Thoracic aorta (tissue), 2 donors: ENCODE measurements around the gene RPS6KA1. TPM values are rescaled to one million over a fixed set of nuclear protein-coding genes. Genes with fewer than 3 reads are reported as not detected.

Experiments
- ATAC-seq: fragments of 150-250 bp; one replicate; pipeline ENCODE4 v1.8.0; 2017; ENCODE audit warnings: low read depth; ENCODE audit not compliant: insufficient number of reproducible peaks, low FRiP score
- DNase-seq: peaks from one replicate; pipeline ENCODE4 v3.0.0-alpha.2; 2020; ENCODE audit warnings: low spot score
- H3K27ac ChIP-seq, 2 donors: fragments of 200-600 bp; sonication (generic); 1 replicate in 1 of 2; 2 replicates in 1 of 2; pipeline ENCODE4 v1.5.1; 2016; ENCODE audit warnings: mild to moderate bottlenecking in 2 of 2, moderate library complexity in 2 of 2
- H3K27me3 ChIP-seq: fragments of 200-600 bp; sonication (generic); replicated peaks from 2 replicates; pipeline ENCODE4 v1.6.0; 2016; ENCODE audit warnings: mild to moderate bottlenecking; ENCODE audit not compliant: insufficient read depth
- H3K36me3 ChIP-seq: fragments of 200-600 bp; sonication (generic); one replicate; pipeline ENCODE4 v1.5.1; 2016
- H3K4me1 ChIP-seq, 2 donors: fragments of 200-600 bp; sonication (generic); 1 replicate in 1 of 2; 2 replicates in 1 of 2; pipeline versions ENCODE4 v1.5.1 to v1.6.0; 2016; ENCODE audit warnings: low read depth in 2 of 2, mild to moderate bottlenecking in 1 of 2; ENCODE audit not compliant: control insufficient read depth in 1 of 2
- H3K4me3 ChIP-seq: fragments of 200-600 bp; sonication (generic); 2 replicates; pipeline ENCODE4 v1.5.1; 2016; ENCODE audit warnings: mild to moderate bottlenecking
- H3K9me3 ChIP-seq: fragments of 200-600 bp; sonication (generic); 2 replicates; pipeline ENCODE4 v1.5.1; 2016
- total RNA-seq, 2 donors: library from RNA; depleted of rRNA; stranded (reverse); fragments of >200 nt; gene quantifications; one replicate each; pipeline versions ENCODE4 v1.1.0 to v1.2.3, GENCODE V29; 2016
- TF ChIP-seq, protein P1 (sequence below): fragments of 200-600 bp; sonication (generic); IDR thresholded peaks from one replicate; pipeline ENCODE4 v1.5.1; 2019; ENCODE audit warnings: antibody characterized with exemption

The RPS6KA1 gene
- total RNA-seq, 2 donors from 2014 or later: 13.8 to 18.6 TPM

DNA sequence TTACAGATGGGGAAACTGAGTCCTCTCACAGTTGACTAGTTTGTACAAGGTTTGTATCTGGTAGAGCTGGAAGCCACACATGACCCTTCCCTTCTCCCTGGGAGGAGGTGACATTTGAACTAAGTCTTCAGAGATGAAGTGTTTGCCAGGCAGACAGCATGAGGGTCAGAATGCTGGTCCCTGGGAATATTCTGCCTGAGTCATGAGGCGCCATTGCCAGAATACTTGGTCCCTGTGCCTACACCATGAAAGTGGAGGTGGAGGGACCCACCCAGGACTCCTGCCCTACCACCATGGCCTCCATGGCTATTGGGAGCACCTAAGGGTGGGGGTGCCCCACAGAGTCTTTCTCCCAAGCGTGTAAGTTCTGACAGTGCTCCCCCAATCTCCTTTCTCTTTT, 7.0 kb downstream of the RPS6KA1 start:
- Histone ChIP-seq H3K27me3 (no peaks in the 10 kb centered on the region), H3K9me3 (no peaks in the 10 kb centered on the region), H3K27ac (no peak overlapping the region), H3K36me3 (no peaks in the 10 kb centered on the region), H3K4me3 (no peak overlapping the region), H3K4me1 (peaks cover 0 to 1% of the 10 kb centered on the region in 2 donors)
- TF ChIP-seq, protein P1, sequence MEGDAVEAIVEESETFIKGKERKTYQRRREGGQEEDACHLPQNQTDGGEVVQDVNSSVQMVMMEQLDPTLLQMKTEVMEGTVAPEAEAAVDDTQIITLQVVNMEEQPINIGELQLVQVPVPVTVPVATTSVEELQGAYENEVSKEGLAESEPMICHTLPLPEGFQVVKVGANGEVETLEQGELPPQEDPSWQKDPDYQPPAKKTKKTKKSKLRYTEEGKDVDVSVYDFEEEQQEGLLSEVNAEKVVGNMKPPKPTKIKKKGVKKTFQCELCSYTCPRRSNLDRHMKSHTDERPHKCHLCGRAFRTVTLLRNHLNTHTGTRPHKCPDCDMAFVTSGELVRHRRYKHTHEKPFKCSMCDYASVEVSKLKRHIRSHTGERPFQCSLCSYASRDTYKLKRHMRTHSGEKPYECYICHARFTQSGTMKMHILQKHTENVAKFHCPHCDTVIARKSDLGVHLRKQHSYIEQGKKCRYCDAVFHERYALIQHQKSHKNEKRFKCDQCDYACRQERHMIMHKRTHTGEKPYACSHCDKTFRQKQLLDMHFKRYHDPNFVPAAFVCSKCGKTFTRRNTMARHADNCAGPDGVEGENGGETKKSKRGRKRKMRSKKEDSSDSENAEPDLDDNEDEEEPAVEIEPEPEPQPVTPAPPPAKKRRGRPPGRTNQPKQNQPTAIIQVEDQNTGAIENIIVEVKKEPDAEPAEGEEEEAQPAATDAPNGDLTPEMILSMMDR: no peak
- DNase-seq (no peak), ATAC-seq (no peak)

DNA sequence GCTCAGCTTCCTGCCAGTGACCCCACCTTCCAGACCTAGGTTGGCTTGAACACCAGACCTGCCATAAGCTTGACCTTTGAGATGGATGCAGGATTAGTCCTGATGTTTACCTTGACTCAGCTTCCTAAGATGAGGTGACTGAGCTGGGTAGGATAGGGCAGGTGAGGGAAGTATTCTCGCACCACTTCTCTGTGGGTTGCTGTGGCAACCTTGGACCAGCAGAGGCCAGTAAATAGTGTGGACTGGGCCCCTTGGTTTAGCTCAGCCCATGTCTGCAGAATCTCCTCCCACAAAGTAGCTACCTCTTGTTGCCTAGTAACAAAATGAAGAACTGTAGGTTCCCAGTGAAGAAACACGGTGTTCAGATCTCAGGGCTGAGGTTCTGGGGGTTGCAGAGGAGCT, 8.4 kb downstream of the RPS6KA1 start:
- no peak for DNase-seq
- Histone ChIP-seq H3K9me3 (no peaks in the 10 kb centered on the region), H3K27me3 (no peaks in the 10 kb centered on the region), H3K27ac (no peak overlapping the region), H3K36me3 (no peaks in the 10 kb centered on the region), H3K4me3 (no peak overlapping the region), H3K4me1 (peaks cover 0 to 3% of the 10 kb centered on the region in 2 donors)
- no peak for ATAC-seq
- TF ChIP-seq, protein P1: no peak

DNA sequence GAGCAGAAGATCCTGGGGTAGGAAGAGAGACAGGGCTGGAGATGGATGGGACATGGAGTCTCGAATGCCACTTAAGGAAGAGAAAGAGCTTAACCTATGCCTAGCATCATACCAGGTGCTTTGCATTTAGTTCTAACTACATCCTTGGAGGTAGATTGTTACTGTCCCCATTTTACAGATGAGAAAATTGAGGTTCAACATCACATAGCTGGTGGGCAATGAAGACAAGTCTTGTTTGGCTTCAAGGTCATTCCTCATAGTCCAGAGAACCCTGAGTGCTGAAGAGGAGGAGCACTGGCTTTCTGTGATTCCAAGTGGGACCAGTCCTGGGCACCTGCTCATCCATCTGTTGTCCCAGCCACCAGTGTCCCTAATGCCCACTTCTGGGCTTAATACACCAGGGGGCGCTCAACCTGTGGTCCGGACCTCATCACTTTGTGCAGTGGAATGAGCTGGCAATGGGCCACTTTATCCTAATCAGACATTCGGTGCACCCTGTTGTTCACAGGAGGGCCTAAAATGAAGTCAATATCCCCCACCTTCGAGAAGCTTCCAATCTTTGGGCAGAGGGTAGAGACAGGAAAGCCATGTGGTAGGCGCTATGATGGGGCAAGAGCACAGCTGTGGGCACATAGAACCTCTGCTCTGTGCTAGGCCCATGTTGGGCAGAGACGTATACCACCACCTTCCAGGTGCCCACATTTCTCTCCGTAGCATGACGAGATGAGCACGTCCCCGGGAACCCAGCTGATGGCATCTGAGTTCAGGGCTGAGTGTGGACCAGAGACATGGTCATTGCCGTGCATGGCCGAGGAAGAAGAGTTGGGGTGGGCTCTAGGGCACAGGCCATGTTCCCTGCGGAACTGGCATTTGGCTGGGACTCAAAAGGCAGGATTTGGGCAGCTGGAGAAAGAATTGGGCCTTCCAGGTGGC, 9.2 kb downstream of the RPS6KA1 start:
- no peaks in the 10 kb centered on the region for H3K27me3 ChIP-seq
- no peak overlapping the region for H3K4me3 ChIP-seq
- TF ChIP-seq, protein P1: no peak
- H3K36me3 ChIP-seq: no peaks in the 10 kb centered on the region
- no peak overlapping the region for H3K27ac ChIP-seq
- DNase-seq (no peak), ATAC-seq (no peak)
- H3K9me3 ChIP-seq: no peaks in the 10 kb centered on the region
- peaks cover 0 to 3% of the 10 kb centered on the region in 2 donors for H3K4me1 ChIP-seq

DNA sequence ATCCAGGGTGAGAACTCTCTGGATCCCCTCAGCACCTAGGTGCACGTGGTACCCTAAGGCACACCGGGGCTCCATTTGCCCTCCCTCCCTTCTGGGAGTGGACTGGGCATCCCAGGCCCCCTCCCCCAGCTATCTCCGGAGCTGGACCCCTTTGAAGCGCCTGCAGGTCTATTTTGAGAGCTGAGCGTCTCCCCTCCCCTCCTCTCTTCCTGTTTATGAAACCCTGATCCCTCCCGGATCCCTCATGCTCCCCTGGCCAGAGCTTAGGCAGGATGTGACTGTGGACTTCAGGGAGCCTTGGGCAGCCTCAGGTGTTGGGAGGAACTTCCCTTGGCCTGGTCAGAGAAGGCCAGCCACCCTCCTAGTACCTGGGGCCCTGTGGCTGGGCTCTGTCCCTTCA, 10.2 kb downstream of the RPS6KA1 start:
- TF ChIP-seq, protein P1: no peak
- peaks cover 0 to 3% of the 10 kb centered on the region in 2 donors for H3K4me1 ChIP-seq
- no peaks in the 10 kb centered on the region for H3K9me3 ChIP-seq
- DNase-seq: no peak
- ATAC-seq: no peak
- no peak overlapping the region for H3K27ac ChIP-seq
- no peaks in the 10 kb centered on the region for H3K36me3 ChIP-seq
- no peaks in the 10 kb centered on the region for H3K27me3 ChIP-seq
- H3K4me3 ChIP-seq: no peak overlapping the region

DNA sequence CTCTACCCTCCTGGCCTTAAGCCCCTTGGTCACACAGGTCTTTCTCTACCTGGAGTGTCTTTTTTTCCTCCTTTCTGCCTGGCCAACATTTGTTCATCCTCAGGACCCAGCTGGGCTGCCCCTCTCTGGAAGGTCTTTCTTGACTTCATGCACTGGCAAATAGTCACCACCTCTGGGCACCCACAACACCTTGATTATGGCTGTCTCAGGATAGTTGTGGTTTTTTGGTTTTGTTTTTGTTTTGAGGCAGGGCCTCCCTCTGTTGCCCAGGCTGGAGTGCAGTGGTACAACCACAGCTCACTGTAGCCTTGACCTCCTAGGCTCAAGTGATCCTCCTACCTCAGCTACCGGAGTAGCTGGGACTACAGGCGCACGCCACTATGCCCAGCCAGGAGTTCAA, 10.8 kb downstream of the RPS6KA1 start:
- no peaks in the 10 kb centered on the region for H3K27me3 ChIP-seq
- no peaks in the 10 kb centered on the region for H3K36me3 ChIP-seq
- H3K4me1 ChIP-seq: peaks cover 0 to 3% of the 10 kb centered on the region in 2 donors
- TF ChIP-seq, protein P1: no peak
- ATAC-seq (no peak), DNase-seq (no peak)
- H3K4me3 ChIP-seq: no peak overlapping the region
- H3K27ac ChIP-seq: no peak overlapping the region
- no peaks in the 10 kb centered on the region for H3K9me3 ChIP-seq
